ENCODE data around the gene TULP3.
A peak's percentile ranks its signal among the peaks of the same experiment; 100 is the strongest.

Gene TULP3

DNA sequence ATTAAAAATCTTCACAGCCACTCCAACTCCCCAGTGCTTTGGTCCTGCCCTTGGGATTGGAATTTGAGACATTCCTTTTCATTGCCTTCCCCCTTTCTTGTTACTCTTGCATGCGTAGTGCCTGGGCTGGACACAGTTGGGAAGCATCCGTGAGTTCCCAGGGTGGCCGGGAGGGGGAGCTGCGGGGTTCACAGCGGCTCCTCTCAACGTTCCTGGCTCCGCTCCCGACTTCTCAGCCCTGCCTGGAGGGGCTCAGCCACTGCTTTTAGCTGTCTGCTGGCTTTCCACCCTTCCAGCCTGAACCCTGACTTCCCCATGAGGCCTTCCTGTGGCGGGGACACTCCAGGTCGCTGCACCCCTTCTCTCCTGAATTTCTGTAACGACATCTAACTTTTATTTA lies 37.1 kb upstream of the TULP3 start:
- DNase-seq (ENCODE audit: low read depth) = peak; percentile 86

DNA sequence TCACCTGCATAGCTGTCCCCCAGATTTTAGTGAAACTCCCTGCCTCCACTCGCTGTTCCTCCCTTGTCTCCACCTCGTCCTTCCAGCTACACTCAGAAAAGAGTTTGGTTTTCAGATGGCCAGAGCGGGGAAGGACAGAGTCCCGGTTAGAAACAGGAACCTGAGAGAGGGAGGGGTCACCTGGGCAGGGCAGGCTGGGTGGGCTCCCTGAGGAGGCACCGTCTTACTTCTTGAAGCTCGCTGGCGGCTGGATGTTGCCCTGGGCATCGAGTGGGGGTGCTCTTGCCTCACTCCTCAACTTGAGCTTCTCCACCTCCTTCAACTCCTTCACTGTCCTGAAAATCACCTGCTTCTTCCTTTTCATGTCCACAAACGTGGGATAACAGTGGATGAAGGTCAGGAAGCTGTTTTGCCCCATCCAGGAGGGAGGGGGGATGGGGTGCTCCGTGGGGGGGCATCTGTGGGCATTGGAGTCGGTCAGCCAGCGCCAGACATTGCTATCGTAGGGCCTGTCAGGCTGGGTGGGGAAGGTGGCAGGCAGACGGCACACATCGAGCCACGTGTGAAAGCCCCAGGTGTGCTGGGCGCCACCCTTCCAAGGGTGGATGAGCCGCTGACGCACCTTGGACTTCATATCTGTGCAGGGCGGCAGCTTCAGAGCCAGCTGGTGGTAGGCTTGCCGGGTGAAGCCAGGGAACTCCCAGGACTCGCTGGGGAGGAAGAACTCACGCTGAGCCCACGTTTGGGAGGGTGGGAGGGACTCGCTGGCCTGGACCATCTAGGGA lies 35.8 kb upstream of the TULP3 start:
- no peak for TF ChIP-seq CTCF (conservative IDR thresholded peaks at IDR 0.05; ENCODE audit: low read depth, low read length)
- H3K4me3 ChIP-seq (ENCODE audit: low read depth, low read length) = no peak overlapping the region
- no peak for DNase-seq (ENCODE audit: low read depth)

More for the DNA sequence above, 37.1 kb upstream of the TULP3 start:
- H3K4me3 ChIP-seq (ENCODE audit: low read depth, low read length) = peak overlapping the region; percentile 28
- TF ChIP-seq CTCF (conservative IDR thresholded peaks at IDR 0.05; ENCODE audit: low read depth, low read length) = peak; percentile 94

DNA sequence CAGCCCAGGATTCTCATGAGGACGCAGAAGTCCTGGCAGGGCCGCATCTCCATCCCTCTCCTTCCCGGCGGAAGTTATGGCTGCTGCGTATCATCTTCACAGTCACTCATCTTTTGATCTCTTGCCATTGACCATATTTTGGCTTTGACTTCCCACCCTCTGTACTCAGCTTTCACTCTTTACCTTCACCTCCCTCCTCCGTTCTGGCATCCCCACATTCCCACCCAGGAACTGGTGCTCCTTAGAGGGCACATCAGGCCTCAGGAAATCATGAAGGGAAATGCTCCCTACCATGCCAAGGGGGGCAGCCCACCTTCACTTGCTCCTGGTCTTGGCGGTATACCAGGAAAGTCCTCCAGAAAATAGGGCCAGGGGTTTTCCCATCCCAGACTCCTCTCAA lies 35.1 kb upstream of the TULP3 start:
- H3K4me3 ChIP-seq (ENCODE audit: low read depth, low read length) = no peak overlapping the region
- TF ChIP-seq CTCF (conservative IDR thresholded peaks at IDR 0.05; ENCODE audit: low read depth, low read length) = no peak
- DNase-seq (ENCODE audit: low read depth) = no peak

- no peak for TF ChIP-seq CTCF (conservative IDR thresholded peaks at IDR 0.05; ENCODE audit: low read depth, low read length)
- H3K4me3 ChIP-seq (ENCODE audit: low read depth, low read length) = no peak overlapping the region
- DNase-seq (ENCODE audit: low read depth) = no peak
Observed at GRCh38 chr12:2856051-2856450, 34.6 kb upstream of the TULP3 start.

DNA sequence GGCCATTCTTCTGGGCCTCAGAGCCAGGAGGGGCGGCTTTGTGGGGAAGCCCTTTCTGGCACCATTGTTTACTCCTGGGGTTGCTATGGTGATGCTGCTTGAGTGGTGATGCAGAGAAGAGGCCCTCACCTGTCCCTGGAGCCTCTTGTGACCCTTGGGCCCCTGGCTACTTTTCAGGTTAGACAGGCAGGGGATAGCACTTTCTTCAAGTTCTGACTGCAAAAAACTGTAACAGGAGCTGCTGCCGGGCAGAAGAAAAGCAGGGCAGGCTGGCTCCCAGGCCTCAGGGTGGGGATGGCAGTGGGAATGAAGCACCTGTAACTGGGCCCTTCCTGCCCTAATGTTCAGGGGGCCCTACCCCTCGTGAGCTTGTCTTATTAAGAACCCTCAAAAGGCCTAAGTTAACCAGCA lies 33.7 kb upstream of the TULP3 start, which contains the start of gene TEX52:
TEX52 (minus strand) TSS at position 19 of the 411 bp plus-strand sequence; CDS start at position 6, 13 bp downstream.
- TF ChIP-seq CTCF (conservative IDR thresholded peaks at IDR 0.05; ENCODE audit: low read depth, low read length) = no peak
- H3K4me3 ChIP-seq (ENCODE audit: low read depth, low read length) = no peak within 1 kb of the TSS
- DNase-seq (ENCODE audit: low read depth) = no peak

GRCh38 chr12:2857576-2857975 lies 33.1 kb upstream of the TULP3 start:
- DNase-seq (ENCODE audit: low read depth) = no peak
- no peak overlapping the region for H3K4me3 ChIP-seq (ENCODE audit: low read depth, low read length)
- TF ChIP-seq CTCF (conservative IDR thresholded peaks at IDR 0.05; ENCODE audit: low read depth, low read length) = no peak

DNA sequence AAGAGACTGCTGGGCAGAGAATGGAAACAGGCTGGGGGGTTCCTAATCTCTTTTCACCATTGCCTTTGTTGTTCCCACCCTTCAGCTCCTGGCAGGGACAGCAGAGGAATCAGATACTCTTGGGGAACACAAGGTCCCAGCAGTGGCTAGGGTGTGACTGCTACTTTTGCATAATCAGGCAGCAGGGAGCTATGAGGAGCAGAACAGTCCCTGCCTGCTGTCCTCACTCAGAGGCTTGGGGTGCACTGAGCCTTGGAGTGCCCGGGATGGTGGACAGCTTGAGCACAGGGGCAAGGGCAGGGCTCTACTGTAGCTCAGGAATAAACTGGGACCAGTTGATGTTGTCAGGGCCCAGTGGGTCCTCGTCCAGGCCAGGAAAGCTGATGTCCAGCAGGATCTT lies 32.4 kb upstream of the TULP3 start:
- TF ChIP-seq CTCF (conservative IDR thresholded peaks at IDR 0.05; ENCODE audit: low read depth, low read length) = no peak
- no peak for DNase-seq (ENCODE audit: low read depth)
- H3K4me3 ChIP-seq (ENCODE audit: low read depth, low read length) = no peak overlapping the region
